ENCODE data around the gene NRG3.

GRCh38 chr10:82440775-82441174 is 565.8 kb downstream of the NRG3 start:
- TF ChIP-seq EP300 (IDR thresholded peaks at IDR 0.05; ENCODE audit: low read depth): no peak
- no peak for TF ChIP-seq POLR2A (IDR thresholded peaks at IDR 0.05)
- TF ChIP-seq CTCF (IDR thresholded peaks at IDR 0.05): no peak

Measured in transverse colon (tissue), 3 donors.